GM12873 (cell line): ENCODE data around the gene NSD1.

Source experiments
- CTCF ChIP-seq: IDR thresholded peaks from 2 replicates; pipeline ENCODE4 v1.5.1; 2012; ENCODE audit warnings: low read depth, mild to moderate bottlenecking, moderate library complexity, low read length, control low read depth; ENCODE audit not compliant: insufficient read depth; ENCODE audit errors: missing control alignments

NSD1 gene

GRCh38 chr5:177146891-177147638, 13.5 kb downstream of the NSD1 start:
- TF ChIP-seq CTCF: no peak

- TF ChIP-seq CTCF: no peak
Measured at GRCh38 chr5:177154003-177154643, 20.6 kb downstream of the NSD1 start.

- TF ChIP-seq CTCF: no peak
Measured at GRCh38 chr5:177162379-177162778, 28.8 kb downstream of the NSD1 start.

- TF ChIP-seq CTCF: no peak
Measured at GRCh38 chr5:177163500-177163899, 29.9 kb downstream of the NSD1 start.

GRCh38 chr5:177169271-177169670, 35.7 kb downstream of the NSD1 start:
- TF ChIP-seq CTCF: no peak

GRCh38 chr5:177171961-177172360, 38.4 kb downstream of the NSD1 start:
- TF ChIP-seq CTCF: no peak

GRCh38 chr5:177175336-177175735, 41.8 kb downstream of the NSD1 start:
- no peak for TF ChIP-seq CTCF
